GM21515 (cell line): ENCODE results near the gene PCSK6.
"Not testable (repeated sequence)": the region's sequence is repeated elsewhere in the genome, so short reads cannot be mapped to it uniquely, and the experiment has no call there.

Experiments used
- ATAC-seq: cut with Tn5 transposase; IDR thresholded peaks from one replicate; pipeline ENCODE4 v1.9.1; 2021; ENCODE audit not compliant: unreplicated experiment

PCSK6 gene

GRCh38 chr15:101381671-101382212 is 107.8 kb downstream of the PCSK6 start:
- no peak for ATAC-seq

DNA sequence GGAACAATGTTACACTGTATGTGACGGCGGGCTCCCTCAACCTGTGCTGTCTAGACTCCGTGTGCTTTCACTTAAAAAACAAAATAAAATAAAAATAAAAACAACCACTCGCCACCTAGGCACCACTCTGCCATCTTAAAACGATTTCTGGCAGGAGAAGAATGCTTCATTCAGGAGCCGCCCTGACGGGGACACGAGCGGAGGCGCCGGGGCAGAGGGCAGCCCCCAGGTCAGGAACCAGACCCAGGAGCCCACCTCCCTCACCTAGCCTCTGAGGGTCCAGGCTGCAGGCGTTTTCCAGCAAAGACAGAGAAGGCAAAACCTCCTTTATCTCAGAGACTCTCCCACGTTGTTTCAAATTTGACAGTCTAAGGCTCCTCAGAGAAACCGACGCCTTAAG is 109.4 kb downstream of the PCSK6 start:
- no peak for ATAC-seq

DNA sequence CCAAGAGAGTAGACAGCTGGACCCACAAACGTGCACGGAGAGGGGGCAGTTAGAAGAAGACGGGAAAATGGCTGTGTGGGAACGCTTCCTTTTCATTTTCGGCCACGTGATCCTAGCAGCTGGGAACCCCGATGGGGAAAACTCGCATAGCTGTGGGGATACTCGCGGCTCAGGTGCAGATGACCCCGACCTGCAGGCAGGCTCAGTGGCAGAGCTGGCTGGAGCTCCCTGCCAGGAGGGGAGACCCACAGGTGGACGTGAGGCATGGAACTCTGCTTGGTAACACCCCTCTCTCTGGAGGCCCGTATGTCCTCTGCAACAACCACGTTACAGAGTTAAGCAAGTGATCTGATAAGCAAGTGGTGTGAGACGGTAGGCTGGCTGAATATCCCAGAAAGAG is 109.9 kb downstream of the PCSK6 start:
- ATAC-seq: no peak

GRCh38 chr15:101378879-101379278 is 110.6 kb downstream of the PCSK6 start:
- no peak for ATAC-seq

- ATAC-seq: no peak
Observed at GRCh38 chr15:101378171-101378755, 111.2 kb downstream of the PCSK6 start.

GRCh38 chr15:101376615-101377395 is 112.7 kb downstream of the PCSK6 start:
- no peak for ATAC-seq

GRCh38 chr15:101375006-101375405 is 114.5 kb downstream of the PCSK6 start:
- ATAC-seq: not testable (repeated sequence)

- ATAC-seq: no peak
Observed at GRCh38 chr15:101374326-101374725, 115.2 kb downstream of the PCSK6 start.

- ATAC-seq: no peak
Observed at GRCh38 chr15:101373577-101373976, 115.9 kb downstream of the PCSK6 start.

DNA sequence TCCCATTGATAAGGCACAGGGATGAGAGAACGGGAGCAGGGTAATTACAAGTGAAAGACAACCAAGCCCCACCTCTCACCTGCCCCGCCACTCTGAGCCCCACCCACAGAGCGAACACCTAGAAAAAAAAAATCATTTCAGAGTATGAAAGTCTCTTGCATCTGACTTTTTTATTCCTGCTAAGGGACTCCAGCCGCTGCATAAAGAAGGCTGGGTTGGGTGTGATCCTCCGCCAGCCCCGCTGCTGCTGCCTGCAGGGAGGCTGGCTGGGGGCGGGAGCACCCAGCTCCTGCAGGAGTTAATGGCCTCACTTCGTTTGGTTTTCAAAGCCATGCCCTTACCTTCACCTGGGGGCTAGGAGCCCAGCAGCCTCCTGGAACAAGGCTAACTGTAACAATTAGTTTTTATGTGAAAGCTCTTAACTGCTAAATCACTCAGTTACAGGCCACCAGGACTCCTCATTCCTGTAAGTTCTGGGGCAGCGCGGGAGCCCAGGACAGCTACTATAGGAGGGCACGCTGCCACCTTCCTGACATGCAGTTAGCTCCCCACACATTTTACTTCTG is 116.5 kb downstream of the PCSK6 start:
- no peak for ATAC-seq

DNA sequence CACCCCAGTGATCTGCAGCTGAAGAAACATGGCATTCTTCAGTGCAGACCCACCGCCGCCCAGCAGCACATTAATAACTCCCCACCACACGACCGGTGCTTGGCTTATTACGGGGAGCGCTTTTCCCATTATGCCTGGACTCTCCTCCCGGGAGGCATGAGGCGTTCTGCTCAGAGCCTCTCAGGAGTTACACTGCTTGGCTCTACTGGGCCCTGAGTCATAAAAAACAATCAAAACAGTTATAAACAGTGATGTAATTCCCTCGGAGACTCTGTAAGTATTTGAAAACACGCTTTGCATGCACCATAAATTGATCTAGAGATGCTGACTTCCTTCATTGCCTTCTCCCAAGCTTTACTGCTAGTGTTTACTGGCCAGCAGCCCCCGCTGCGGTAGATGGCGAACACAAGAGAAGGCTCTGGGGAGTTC is 117.3 kb downstream of the PCSK6 start:
- no peak for ATAC-seq

GRCh38 chr15:101371519-101371918 is 118.0 kb downstream of the PCSK6 start:
- no peak for ATAC-seq

DNA sequence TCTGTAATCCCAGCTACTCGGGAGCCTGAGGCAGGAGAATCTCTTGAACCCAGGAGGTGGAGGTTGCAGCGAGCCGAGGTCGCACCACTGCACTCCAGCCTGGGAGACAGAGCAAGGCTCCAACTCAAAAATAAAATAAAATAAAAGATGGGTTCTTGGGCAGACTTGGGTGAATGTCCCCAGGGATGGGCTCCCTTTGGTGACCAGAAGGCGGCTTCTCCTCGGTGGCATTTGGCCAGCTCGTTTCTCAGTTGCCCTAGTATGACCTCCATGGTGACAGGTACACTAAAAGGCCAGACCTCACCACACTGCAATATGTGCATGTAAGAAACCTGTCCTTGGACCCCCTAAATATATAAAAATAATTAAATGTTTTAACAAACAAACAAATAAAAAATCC is 118.4 kb downstream of the PCSK6 start:
- ATAC-seq: no peak

DNA sequence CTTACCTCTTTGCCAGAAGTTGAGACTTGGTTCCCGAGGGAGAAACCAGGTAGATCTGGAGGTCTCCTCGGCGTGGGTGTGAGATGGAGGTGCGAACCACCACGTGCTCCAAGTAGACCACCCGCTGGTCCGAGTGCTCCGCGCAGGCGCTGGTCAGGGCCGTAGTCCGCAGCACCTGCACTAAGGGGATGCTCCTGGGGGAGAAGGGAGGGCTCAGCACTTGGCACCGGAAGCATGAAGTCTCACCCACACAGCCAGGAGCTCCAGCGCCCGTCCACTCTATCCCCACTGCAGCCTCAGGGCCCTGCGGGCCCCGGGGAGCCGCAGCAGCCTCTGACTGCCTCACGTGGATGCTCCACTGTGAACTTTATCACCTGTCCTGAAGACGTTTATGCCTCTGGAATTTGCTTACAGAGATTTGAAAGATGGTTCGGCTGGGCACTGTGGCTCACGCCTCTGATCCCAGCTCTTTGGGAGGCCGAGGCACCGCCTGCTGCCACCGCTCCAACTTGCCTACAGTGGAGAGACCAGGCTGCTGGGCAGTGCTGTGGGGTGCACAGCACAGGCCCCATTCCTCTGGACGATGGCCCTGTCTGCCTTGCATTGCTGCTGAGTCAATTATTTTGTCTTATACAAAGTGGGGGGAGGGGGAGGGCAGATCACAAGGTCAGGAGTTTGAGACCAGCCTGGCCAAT is 119.0 kb downstream of the PCSK6 start:
- ATAC-seq: no peak

- no peak for ATAC-seq
Observed at GRCh38 chr15:101369676-101370075, 119.8 kb downstream of the PCSK6 start.

DNA sequence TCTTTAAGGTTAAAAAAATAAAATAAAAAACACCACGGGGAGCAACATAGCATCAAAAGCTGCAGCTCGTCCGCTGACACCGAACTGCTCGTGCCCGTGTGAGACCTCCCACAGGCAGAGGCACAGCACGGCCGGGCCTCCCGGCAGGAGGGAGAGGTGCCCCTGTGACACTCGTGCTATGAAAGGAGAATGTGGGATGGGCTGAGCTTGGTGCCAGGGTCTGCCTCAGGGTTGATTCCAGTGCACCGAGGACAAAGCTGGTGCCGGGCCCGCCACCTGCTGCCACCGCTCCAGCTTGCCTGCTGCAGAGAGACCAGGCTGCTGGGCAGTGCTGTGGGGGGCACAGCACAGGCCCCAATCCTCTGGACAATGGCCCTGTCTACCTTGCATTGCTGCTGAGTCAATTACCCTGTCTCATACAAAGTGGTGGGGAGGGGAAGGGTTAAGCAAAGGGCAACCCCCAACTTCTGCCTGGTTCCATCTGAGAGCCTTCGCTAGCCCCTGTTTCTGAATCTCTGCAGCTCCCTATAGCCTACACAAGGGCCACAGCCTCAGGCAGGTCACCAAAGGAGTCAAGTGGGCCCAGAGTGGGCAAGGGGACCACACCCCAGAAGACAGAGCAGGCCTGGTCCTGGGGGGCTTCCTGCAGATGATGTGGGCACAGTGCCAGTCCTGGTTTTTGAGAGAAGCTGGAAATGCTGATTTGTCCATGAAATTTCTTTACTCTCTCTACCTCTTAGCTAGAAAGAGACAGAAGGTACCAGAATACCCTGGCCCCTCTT is 120.5 kb downstream of the PCSK6 start:
- no peak for ATAC-seq

DNA sequence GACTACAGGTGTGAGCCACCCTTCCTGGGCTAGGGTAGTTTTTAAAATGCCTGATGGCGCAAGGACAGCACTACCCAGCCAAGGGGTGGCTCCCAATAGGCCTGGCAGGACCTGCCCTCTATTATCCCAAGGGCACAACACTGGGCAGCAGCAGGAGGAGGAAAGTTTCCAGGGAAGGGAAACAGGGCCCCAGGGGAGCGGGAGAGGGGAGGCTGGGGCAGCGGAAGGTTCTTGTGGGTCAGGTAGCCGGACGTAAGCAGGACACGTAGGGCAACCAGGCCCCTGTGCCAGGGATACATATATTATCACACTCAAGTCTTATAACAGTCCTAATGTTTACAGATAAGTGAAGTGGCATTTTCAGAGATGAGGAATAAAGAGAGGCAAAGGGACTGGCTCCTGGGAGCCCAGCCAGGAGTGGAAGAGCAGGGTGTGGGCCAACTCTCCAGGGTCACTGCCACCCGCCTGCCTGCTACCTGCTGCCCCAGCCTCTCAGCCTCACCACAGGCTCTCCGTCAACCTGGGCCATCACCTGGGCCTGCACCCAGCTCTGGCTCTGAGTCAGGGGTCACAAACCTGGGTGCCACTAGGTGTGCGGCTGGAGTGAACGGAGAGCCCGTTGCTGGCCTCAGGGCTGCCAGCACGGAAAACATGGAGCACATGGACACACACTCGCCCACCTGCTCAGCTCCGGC is 121.3 kb downstream of the PCSK6 start:
- no peak for ATAC-seq

DNA sequence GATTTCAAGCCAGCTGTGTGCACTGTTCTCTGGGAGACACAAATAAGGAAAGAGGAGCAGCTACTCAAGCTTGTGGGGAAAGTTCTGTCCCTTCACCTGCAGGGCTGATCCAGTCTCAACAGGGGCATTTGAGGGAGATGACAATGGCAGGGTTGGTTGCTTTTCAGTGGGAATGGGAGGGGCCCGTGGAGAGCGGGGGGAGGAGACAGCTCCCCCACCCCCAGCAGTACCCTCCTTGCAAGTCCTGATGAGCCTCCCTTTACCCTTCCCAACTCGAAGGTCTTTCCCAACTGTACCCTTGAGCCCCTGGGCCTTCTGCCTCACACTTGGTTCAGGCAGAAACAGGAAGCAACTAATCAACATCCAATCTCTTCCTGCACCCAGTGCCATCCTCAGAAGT is 122.7 kb downstream of the PCSK6 start:
- no peak for ATAC-seq

GRCh38 chr15:101362986-101363566 is 126.4 kb downstream of the PCSK6 start:
- no peak for ATAC-seq

DNA sequence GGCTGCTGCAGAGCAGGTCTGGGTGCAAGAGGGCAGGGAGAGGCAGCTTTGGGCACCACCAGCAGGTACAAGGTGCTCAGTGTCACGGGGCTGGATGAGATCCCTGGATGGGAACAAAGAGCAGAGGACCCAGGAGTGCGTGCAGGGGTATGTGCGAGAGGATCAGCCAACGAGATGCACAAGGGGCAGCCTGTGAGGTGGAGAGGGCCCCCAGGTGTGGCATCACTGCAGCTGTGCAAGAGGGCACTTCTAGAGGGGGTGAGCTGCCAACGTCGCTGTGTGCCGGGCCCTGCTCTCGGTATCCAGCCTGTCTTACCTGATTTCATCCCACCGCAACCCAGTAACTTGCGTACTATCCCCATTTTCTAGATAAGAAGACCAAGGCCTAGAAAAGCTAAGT is 127.1 kb downstream of the PCSK6 start:
- ATAC-seq: no peak
